K562 (cell line): ENCODE results near the gene CELA3B. TPM values are rescaled to one million over a fixed set of nuclear protein-coding genes. Genes with fewer than 3 reads are reported as not detected.

Experiments used
- CHD7 ChIP-seq: fragments of 200-600 bp; sonication (generic); IDR thresholded peaks from one replicate; pipeline ENCODE4 v1.6.1; 2012; ENCODE audit warnings: mild to moderate bottlenecking, low read depth, low read length, inconsistent platforms
- E4F1 ChIP-seq: fragments of 250-450 bp; sonication (Bioruptor Pico); IDR thresholded peaks from 2 replicates; pipeline ENCODE4 v1.5.0; 2021; ENCODE audit warnings: mild to moderate bottlenecking, borderline replicate concordance
- EGR1 ChIP-seq: fragments of 450-650 bp; conservative IDR thresholded peaks from 2 replicates; pipeline ENCODE4 v1.6.1; 2017; ENCODE audit warnings: mild to moderate bottlenecking
- HES1 ChIP-seq: fragments of 450-650 bp; IDR thresholded peaks from 2 replicates; pipeline ENCODE4 v1.6.1; 2016; ENCODE audit warnings: low read depth, mild to moderate bottlenecking, moderate library complexity
- MAFG ChIP-seq: fragments of 450-650 bp; conservative IDR thresholded peaks from 2 replicates; pipeline ENCODE4 v1.6.1; 2016; ENCODE audit warnings: missing genetic modification characterization, missing compliant biosample characterization
- MAZ ChIP-seq, 2 experiments: fragments of 450-650 bp in 1 of 2; sonication (generic) in 1 of 2; formaldehyde crosslinking; IDR thresholded peaks in 1 of 2; conservative IDR thresholded peaks in 1 of 2; 2 replicates each; pipeline versions ENCODE4 v1.4.0 to v1.5.0; 2020; ENCODE audit warnings: mild to moderate bottlenecking in 1 of 2, missing genetic modification reagents in 1 of 2
- NFE2 ChIP-seq: IDR thresholded peaks from 2 replicates; pipeline ENCODE4 v1.6.1; 2014; ENCODE audit warnings: antibody characterized with exemption, low read depth
- SAP30 ChIP-seq: fragments of 200-600 bp; sonication (generic); IDR thresholded peaks from 2 replicates; pipeline ENCODE4 v1.6.1; 2012; ENCODE audit warnings: borderline replicate concordance, low read depth, mild to moderate bottlenecking, moderate library complexity, low read length, control low read depth, inconsistent platforms; ENCODE audit not compliant: insufficient read depth, poor library complexity, severe bottlenecking
- SRF ChIP-seq, 2 experiments: fragments of 250-450, 450-650 bp in 1 of 2; sonication (Bioruptor Pico) in 1 of 2; sonication (generic) in 1 of 2; formaldehyde crosslinking; IDR thresholded peaks; 2 replicates each; pipeline versions ENCODE4 v1.5.0 to v1.5.1; 2020 to 2022; ENCODE audit warnings: mild to moderate bottlenecking in 1 of 2, missing genetic modification reagents in 1 of 2
- polyA plus RNA-seq, 8 experiments: library from polyadenylated mRNA; depleted of rRNA in 4 of 8; stranded (reverse) in 5 of 8; unstranded in 3 of 8; fragments of >200 nt; fragmentation: Nextera tagmentation in 2 of 8; fragmentation: Illumina TruSeq in 1 of 8; extraction: Ambion mirVana in 2 of 8; extraction: Trizol in 1 of 8; gene quantifications; 2 replicates each; pipeline versions ENCODE4 v1.2.1 to v1.2.3, GENCODE V29; 2011 to 2014; ENCODE audit warnings: inconsistent platforms in 1 of 8, missing spikeins in 1 of 8
- total RNA-seq, 7 experiments: library from RNA; depleted of rRNA in 6 of 7; stranded (reverse); fragments of >200 nt in 6 of 7; fragmentation: Illumina TruSeq in 2 of 7; extraction: Trizol in 2 of 7; gene quantifications; 2 replicates each; pipeline versions ENCODE4 v1.2.1 to v1.2.3, GENCODE V29; 2011 to 2021; ENCODE audit warnings: low replicate concordance in 1 of 7

Gene CELA3B
- total and polyA plus RNA-seq, 9 of the 15 experiments (the other 6 are each of a cell fraction or from before 2014, with no cell fraction given) = 3.1 TPM; not detected in 8

- no peak for TF ChIP-seq E4F1
- no peak for TF ChIP-seq MAFG
- TF ChIP-seq CHD7 = no peak
- no peak for TF ChIP-seq SRF (CRISPR knock-in tag; IDR thresholded peaks at IDR 0.05)
- no peak for TF ChIP-seq HES1
- TF ChIP-seq EGR1 = no peak
- no peak for TF ChIP-seq SAP30
- TF ChIP-seq NFE2 = no peak
- no peak for TF ChIP-seq MAZ (CRISPR knock-in tag; conservative IDR thresholded peaks at IDR 0.05 in 1 of 2, IDR thresholded peaks at IDR 0.05 in 1 of 2)
Measured at GRCh38 chr1:21946836-21947587, 29.8 kb upstream of the CELA3B start (continued).
